Measurements from ENCODE around the gene PLCB2. TPM values are rescaled to one million over a fixed set of nuclear protein-coding genes. Genes with fewer than 3 reads are reported as not detected.
A peak's percentile ranks its signal among the peaks of the same experiment; 100 is the strongest.

Gene PLCB2
- total and polyA plus RNA-seq, 8 donors, result 3.5 to 12.5 (median 5.5) TPM

DNA sequence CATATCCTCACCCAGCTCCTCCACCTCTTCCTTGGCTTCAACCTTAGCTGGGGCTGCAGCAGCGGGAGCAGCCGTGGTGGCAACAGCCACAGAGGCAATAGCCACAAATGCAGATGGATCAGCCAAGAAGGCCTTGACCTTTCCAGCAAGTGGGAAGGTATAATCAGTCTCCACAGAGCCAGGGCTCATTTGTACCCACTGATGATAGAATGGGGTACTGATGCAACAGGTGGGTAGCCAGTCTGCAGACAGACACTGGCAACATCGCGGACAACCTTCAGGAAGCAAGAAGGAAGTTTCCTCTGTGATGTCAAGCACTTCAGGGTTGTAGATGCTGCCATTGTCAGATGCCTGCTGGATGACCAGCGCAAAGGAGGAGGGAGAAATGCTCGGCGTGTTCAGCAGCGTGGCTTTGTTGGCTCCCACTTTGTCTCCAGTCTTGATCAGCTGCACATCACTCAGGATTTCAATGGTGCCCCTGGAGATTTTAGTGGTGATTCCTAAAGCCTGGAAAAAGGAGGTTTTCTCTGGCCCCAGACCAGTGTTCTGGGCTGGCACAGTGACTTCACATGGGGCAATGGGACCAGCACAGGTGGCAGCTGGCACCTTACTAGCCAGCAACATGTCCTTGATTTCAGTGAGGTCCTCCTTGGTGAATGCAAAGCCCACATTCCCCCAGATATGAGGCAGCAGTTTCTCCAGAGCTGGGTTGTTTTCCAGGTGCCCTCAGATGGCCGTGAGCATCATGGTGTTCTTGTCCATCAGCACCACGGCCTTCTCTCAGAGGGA, 4.8 kb upstream of the PLCB2 start:
- H3K36me3 ChIP-seq, result no peaks in the 10 kb centered on the region
- peaks cover 0 to 23% (median 0%) of the 10 kb centered on the region in 3 donors for H3K27me3 ChIP-seq
- H3K4me3 ChIP-seq, result no peak overlapping the region
- no peaks in the 10 kb centered on the region for H3K9me3 ChIP-seq
- 87 to 95% (median 93%) methylated on average over 10 of the region's 10 CpGs for WGBS, 5 donors
- TF ChIP-seq CTCF (IDR thresholded peaks at IDR 0.05), result no peak
- no peak for TF ChIP-seq POLR2A (IDR thresholded peaks at IDR 0.05)
- TF ChIP-seq POLR2AphosphoS5 (IDR thresholded peaks at IDR 0.05), result no peak
- TF ChIP-seq EP300 (IDR thresholded peaks at IDR 0.05), result no peak
- no peak overlapping the region for H3K27ac ChIP-seq
- no peak for DNase-seq
- H3K4me1 ChIP-seq, result peaks cover under 1 to 36% (median 23%) of the 10 kb centered on the region in 4 donors
- intact Hi-C loops (cut with DNase I; ENCODE audit: low total_unique reads), result no loop called here

DNA sequence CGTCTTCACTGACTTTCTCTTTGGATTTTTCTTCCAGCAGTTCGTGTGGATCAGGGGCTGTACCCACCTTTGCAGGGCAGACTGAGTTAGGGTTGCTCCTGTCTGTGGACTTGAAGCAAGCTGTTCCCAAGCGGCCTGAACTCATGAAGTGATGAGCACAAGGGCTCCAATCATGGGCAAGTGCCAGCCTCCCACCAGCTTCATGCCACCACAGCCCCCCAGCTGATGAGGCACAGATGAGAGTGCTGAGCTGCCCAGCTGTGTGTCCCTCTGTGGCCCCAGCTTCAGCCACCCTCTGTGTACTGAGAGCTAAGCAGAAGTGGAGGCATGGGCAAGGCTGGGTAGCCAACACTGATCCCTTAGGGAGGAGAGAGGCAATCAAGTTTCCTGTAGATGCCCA, 3.3 kb upstream of the PLCB2 start:
- H3K4me3 ChIP-seq, result no peak overlapping the region
- no peaks in the 10 kb centered on the region for H3K9me3 ChIP-seq
- no peak for DNase-seq
- H3K36me3 ChIP-seq, result no peaks in the 10 kb centered on the region
- H3K27ac ChIP-seq, result no peak overlapping the region
- peaks cover 3 to 43% (median 30%) of the 10 kb centered on the region in 4 donors for H3K4me1 ChIP-seq
- H3K27me3 ChIP-seq, result peaks cover 0 to 23% (median 0%) of the 10 kb centered on the region in 3 donors
- TF ChIP-seq EP300 (IDR thresholded peaks at IDR 0.05) (no peak), POLR2AphosphoS5 (IDR thresholded peaks at IDR 0.05) (no peak), CTCF (IDR thresholded peaks at IDR 0.05) (no peak), POLR2A (IDR thresholded peaks at IDR 0.05) (no peak)
- intact Hi-C loops (cut with DNase I; ENCODE audit: low total_unique reads), result no loop called here
- WGBS, 5 donors, result 56 to 68% (median 64%) methylated on average over 3 of the region's 3 CpGs

- no peak for TF ChIP-seq POLR2A (IDR thresholded peaks at IDR 0.05)
- peak in 5 of 7 experiments; percentile 51 to 69 (median 56) for TF ChIP-seq CTCF (IDR thresholded peaks at IDR 0.05)
- TF ChIP-seq EP300 (IDR thresholded peaks at IDR 0.05), result no peak
- peak in 1 of 3 donors; percentile 6 for TF ChIP-seq POLR2AphosphoS5 (IDR thresholded peaks at IDR 0.05)
Observed at GRCh38 chr15:40310001-40310959, 2.5 kb upstream of the PLCB2 start.

DNA sequence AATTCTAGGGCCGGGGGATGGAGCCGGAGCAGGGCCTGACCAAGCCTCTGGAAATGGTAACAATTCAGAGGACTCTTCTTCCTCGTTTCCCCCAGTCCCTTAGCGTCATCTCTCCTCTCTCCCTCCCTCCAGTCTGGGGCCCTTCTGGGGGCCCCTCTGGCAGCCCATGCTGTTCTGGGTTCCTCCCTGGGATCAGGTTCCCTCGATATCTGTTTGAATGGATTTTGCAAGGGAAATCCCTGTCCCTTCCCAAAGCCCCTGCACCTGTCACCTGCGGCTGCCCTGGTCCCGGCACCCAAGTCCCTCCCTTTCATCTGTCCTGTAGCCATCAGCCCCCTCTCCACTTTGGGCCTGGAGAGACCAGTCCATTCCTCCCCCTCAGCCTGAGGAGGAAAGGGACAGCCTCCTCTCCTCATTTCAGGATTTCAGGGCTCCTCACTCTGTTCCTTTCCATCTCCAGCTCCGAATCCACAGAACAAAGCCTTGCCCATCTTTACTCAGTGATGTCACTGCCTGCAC, 1.7 kb upstream of the PLCB2 start:
- peaks cover 3 to 43% (median 29%) of the 10 kb centered on the region in 4 donors for H3K4me1 ChIP-seq
- H3K9me3 ChIP-seq, result no peaks in the 10 kb centered on the region
- DNase-seq, result no peak
- TF ChIP-seq EP300 (IDR thresholded peaks at IDR 0.05) (no peak), POLR2AphosphoS5 (IDR thresholded peaks at IDR 0.05) (no peak), CTCF (IDR thresholded peaks at IDR 0.05) (no peak), POLR2A (IDR thresholded peaks at IDR 0.05) (no peak)
- peaks cover 0 to 18% (median 0%) of the 10 kb centered on the region in 3 donors for H3K27me3 ChIP-seq
- intact Hi-C loops (cut with DNase I; ENCODE audit: low total_unique reads), result no loop called here
- H3K4me3 ChIP-seq, result no peak overlapping the region
- peak overlapping the region in 2 of 5 donors; percentile 82 for H3K27ac ChIP-seq
- H3K36me3 ChIP-seq, result no peaks in the 10 kb centered on the region
- 67 to 84% (median 71%) methylated on average over 8 of the region's 8 CpGs for WGBS, 5 donors

More at GRCh38 chr15:40310001-40310959, 2.5 kb upstream of the PLCB2 start:
- Histone ChIP-seq H3K4me1 (peaks cover 3 to 43% (median 30%) of the 10 kb centered on the region in 4 donors), H3K27me3 (peaks cover 0 to 18% (median 0%) of the 10 kb centered on the region in 3 donors), H3K27ac (no peak overlapping the region), H3K9me3 (no peaks in the 10 kb centered on the region), H3K4me3 (no peak overlapping the region), H3K36me3 (no peaks in the 10 kb centered on the region)
- intact Hi-C loops (cut with DNase I; ENCODE audit: low total_unique reads), result no loop called here
- 18 to 30% (median 23%) methylated on average over 4 of the region's 4 CpGs for WGBS, 5 donors
- peak; percentile 59 to 80 for DNase-seq
